ENCODE data around the gene PHYHD1.

DNA sequence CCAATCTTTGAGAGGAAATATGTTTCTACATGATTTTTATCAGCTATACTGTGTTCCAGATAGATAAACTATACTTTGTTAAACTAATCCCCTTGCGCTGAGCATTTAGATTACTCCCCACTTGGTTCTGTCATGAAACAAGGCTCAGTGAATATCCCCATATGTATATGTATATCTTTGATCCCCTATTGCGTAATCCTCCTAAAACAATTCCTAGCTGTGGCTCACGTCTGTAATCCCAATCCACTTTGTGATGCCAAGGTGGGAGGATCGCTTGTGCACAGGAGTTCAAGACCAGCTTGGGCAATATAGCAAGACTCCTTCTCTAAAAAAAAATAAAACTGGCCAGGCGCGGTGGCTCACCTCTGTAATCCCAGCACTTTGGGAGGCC is 2.7 kb downstream of the PHYHD1 start:
- TF ChIP-seq, protein P1, sequence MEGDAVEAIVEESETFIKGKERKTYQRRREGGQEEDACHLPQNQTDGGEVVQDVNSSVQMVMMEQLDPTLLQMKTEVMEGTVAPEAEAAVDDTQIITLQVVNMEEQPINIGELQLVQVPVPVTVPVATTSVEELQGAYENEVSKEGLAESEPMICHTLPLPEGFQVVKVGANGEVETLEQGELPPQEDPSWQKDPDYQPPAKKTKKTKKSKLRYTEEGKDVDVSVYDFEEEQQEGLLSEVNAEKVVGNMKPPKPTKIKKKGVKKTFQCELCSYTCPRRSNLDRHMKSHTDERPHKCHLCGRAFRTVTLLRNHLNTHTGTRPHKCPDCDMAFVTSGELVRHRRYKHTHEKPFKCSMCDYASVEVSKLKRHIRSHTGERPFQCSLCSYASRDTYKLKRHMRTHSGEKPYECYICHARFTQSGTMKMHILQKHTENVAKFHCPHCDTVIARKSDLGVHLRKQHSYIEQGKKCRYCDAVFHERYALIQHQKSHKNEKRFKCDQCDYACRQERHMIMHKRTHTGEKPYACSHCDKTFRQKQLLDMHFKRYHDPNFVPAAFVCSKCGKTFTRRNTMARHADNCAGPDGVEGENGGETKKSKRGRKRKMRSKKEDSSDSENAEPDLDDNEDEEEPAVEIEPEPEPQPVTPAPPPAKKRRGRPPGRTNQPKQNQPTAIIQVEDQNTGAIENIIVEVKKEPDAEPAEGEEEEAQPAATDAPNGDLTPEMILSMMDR (IDR thresholded peaks at IDR 0.05), result no peak
- TF ChIP-seq POLR2A (IDR thresholded peaks at IDR 0.05), result no peak
